Cardiac muscle cell (in vitro differentiated cells and primary cell): ENCODE measurements around the gene CCND2. TPM values are rescaled to one million over a fixed set of nuclear protein-coding genes. Genes with fewer than 3 reads are reported as not detected.

Experiments
- DNase-seq, 2 donors: peaks; one replicate each; pipeline versions ENCODE4 v3.0.0 to v3.0.0-alpha.2; 2010 to 2017; ENCODE audit warnings: low read depth in 1 of 2, low spot score in 1 of 2
- H3K27ac ChIP-seq: fragments of 200-600 bp; sonication (generic); 2 replicates; pipeline ENCODE4 v1.5.1; 2016
- H3K27me3 ChIP-seq: fragments of 200-600 bp; sonication (generic); 2 replicates; pipeline ENCODE4 v1.6.0; 2016; ENCODE audit warnings: control low read depth
- H3K36me3 ChIP-seq: fragments of 200-600 bp; sonication (generic); 2 replicates; pipeline ENCODE4 v1.5.1; 2016; ENCODE audit warnings: control low read depth
- H3K4me1 ChIP-seq: fragments of 200-600 bp; sonication (generic); 2 replicates; pipeline ENCODE4 v1.8.1; 2017; ENCODE audit warnings: low read depth, mild to moderate bottlenecking, mixed run types
- H3K4me3 ChIP-seq: fragments of 200-600 bp; sonication (generic); 2 replicates; pipeline ENCODE4 v1.5.1; 2016; ENCODE audit warnings: mild to moderate bottlenecking
- H3K9me3 ChIP-seq: fragments of 200-600 bp; sonication (generic); 2 replicates; pipeline ENCODE4 v1.5.1; 2017; ENCODE audit warnings: low read depth, mild to moderate bottlenecking, control low read depth
- polyA plus RNA-seq: library from polyadenylated mRNA; unstranded; fragments of >200 nt; fragmentation: Nextera tagmentation; extraction: Ambion mirVana; gene quantifications from 2 replicates; pipeline ENCODE4 v1.2.1, GENCODE V29; 2016
- total RNA-seq: library from RNA; depleted of rRNA; stranded (reverse); fragments of >200 nt; gene quantifications from 2 replicates; pipeline ENCODE4 v1.2.3, GENCODE V29; 2016
- TF ChIP-seq, protein P1 (sequence below): IDR thresholded peaks from 2 replicates; pipeline ENCODE4 v1.5.1; 2012; ENCODE audit warnings: low read depth, mild to moderate bottlenecking, low read length

CCND2 gene
- total and polyA plus RNA-seq, 2 experiments from 2014 or later = 89.9 to 91.5 TPM

DNA sequence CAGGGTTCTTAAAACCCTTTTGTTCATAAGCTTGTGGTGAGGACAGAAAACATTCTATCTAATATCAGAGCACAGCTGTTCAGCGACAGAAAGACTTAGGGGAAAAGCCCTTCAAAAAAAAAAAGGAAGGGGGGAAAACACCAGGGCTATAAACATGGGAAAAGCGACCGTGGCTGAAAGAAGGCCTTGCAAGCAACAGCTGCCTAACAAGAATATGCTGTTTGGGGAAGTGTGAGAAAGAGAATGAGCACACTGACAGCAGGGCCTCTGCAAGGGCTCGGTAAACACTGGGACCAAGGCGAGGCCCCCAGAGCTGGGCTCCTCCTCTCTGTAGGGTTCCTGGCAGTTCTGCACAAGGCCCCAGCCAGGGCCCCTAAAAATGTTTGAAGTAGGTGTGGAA lies 27.4 kb upstream of the CCND2 start:
- Histone ChIP-seq H3K27me3 (no peaks in the 10 kb centered on the region), H3K27ac (no peak overlapping the region), H3K4me1 (peaks cover 8% of the 10 kb centered on the region), H3K9me3 (no peaks in the 10 kb centered on the region), H3K36me3 (no peaks in the 10 kb centered on the region), H3K4me3 (no peak overlapping the region)
- DNase-seq = no peak
- TF ChIP-seq, protein P1, sequence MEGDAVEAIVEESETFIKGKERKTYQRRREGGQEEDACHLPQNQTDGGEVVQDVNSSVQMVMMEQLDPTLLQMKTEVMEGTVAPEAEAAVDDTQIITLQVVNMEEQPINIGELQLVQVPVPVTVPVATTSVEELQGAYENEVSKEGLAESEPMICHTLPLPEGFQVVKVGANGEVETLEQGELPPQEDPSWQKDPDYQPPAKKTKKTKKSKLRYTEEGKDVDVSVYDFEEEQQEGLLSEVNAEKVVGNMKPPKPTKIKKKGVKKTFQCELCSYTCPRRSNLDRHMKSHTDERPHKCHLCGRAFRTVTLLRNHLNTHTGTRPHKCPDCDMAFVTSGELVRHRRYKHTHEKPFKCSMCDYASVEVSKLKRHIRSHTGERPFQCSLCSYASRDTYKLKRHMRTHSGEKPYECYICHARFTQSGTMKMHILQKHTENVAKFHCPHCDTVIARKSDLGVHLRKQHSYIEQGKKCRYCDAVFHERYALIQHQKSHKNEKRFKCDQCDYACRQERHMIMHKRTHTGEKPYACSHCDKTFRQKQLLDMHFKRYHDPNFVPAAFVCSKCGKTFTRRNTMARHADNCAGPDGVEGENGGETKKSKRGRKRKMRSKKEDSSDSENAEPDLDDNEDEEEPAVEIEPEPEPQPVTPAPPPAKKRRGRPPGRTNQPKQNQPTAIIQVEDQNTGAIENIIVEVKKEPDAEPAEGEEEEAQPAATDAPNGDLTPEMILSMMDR = no peak

DNA sequence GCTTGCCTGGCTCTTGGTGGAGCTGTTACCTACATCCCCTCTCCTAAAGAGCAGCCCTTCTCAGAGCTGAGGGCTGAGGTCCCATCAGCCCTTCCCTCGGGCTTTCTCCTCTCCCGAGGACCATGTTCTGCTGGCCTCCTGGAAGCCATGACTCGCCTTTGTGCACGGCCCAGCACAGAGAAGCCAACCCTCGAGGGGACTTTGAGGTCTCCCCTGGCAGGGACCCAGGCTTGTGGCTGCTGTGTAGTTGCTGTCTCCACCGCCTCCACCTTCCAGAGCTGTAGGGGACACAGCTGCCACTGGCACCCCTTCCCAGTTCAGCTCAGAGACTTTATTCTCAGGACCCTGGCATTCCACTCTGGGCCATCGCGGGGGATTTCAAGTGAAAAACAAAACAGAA lies 22.9 kb upstream of the CCND2 start:
- no peak for DNase-seq
- no peak overlapping the region for H3K27ac ChIP-seq
- H3K4me3 ChIP-seq = no peak overlapping the region
- no peaks in the 10 kb centered on the region for H3K27me3 ChIP-seq
- H3K9me3 ChIP-seq = no peaks in the 10 kb centered on the region
- TF ChIP-seq, protein P1 = no peak
- H3K4me1 ChIP-seq = peaks cover 7% of the 10 kb centered on the region
- no peaks in the 10 kb centered on the region for H3K36me3 ChIP-seq

DNA sequence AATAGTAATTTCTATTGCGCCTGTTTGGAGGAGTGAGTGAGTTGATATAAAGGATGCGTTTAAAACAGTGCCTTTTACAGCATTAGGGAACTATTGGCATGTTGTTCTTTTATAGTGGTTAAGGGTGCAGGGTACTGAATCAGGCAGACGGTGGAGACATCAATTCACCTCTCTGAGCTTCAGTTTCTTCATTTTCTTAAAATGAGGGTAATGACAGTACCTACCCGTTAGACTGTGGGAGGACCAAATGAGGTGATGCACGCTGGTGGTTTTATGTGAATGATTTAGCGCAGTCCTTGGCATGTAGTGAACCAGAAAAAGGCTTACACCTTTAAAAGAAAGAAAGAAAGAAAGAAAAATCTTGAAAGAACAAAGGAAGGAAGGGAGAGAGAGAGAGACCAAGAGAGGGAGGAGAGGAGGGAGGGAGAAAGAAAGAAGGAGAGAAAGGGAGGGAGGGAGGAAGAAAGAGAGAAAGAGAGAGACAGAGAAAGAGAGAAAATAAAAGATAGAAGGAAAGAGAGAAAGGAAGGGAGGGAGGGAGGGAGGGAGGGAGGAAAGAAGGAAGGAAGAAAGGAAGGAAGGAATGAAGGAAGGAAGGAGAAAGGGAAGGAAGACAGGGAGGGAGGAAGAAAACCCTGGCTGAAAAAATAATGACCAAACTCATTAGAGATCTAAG lies 22.2 kb upstream of the CCND2 start:
- no peak for DNase-seq
- no peaks in the 10 kb centered on the region for H3K27me3 ChIP-seq
- no peak overlapping the region for H3K4me3 ChIP-seq
- TF ChIP-seq, protein P1 = no peak
- no peaks in the 10 kb centered on the region for H3K9me3 ChIP-seq
- no peaks in the 10 kb centered on the region for H3K36me3 ChIP-seq
- no peak overlapping the region for H3K27ac ChIP-seq
- H3K4me1 ChIP-seq = peaks cover 2% of the 10 kb centered on the region

DNA sequence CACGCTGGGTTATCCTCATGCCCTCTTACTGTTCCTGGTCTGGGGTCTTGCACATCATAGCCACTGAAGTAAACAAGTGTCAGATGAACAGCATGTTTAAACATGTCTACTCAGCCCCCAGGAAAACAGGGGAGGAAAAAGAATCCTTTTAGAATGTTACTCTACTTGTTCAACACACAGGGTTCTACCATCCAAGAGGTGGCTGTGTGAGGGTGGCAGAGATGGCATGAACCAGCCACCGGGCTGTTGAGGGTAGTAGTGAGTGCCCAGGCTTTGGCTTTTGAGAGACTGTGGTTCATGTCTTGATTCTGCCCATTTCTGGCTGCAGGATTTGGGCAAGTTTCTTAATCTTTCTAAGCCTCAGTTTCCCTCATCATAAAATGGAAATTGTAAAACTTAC lies 21.6 kb upstream of the CCND2 start:
- TF ChIP-seq, protein P1 = no peak
- no peak overlapping the region for H3K27ac ChIP-seq
- no peak for DNase-seq
- H3K27me3 ChIP-seq = no peaks in the 10 kb centered on the region
- H3K9me3 ChIP-seq = no peaks in the 10 kb centered on the region
- no peak overlapping the region for H3K4me3 ChIP-seq
- H3K36me3 ChIP-seq = no peaks in the 10 kb centered on the region
- H3K4me1 ChIP-seq = no peaks in the 10 kb centered on the region

DNA sequence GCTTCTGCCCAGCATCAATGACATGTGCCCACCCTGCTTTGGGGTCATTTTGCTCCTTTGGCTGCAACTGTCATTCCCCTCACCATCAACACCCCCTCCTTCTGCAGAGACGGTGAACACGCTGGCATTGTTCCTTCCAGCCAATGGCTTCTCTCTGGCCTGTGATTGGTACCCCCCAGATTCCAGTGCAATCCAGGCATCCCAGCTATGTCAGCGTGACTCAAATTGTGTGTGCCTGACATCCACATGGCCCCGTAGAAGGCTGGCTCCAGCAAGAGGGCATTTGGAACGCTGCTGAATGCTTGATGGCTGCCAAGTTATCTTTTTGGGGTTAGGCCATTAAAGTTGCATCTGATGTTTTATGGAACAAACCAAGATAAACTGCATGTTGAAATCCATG lies 21.0 kb upstream of the CCND2 start:
- no peak overlapping the region for H3K27ac ChIP-seq
- TF ChIP-seq, protein P1 = no peak

More for the DNA sequence above, 21.0 kb upstream of the CCND2 start:
- H3K4me3 ChIP-seq = no peak overlapping the region
- H3K4me1 ChIP-seq = no peaks in the 10 kb centered on the region
- no peaks in the 10 kb centered on the region for H3K9me3 ChIP-seq
- H3K36me3 ChIP-seq = no peaks in the 10 kb centered on the region
- DNase-seq = no peak
- H3K27me3 ChIP-seq = no peaks in the 10 kb centered on the region
